ENCODE data around the gene ADAMTS6.

The ADAMTS6 gene

GRCh38 chr5:65474130-65474711, 7.5 kb downstream of the ADAMTS6 start:
- H3K9me2 ChIP-seq (replicated peaks; ENCODE audit: control insufficient read depth, low read length), result no peaks in the 10 kb centered on the region
- no peak overlapping the region for H3K27ac ChIP-seq (ENCODE audit: low read depth, low read length)
- TF ChIP-seq EZH2phosphoT487 (IDR thresholded peaks at IDR 0.05; ENCODE audit: borderline replicate concordance, low read length) (no peak), CTCF (IDR thresholded peaks at IDR 0.05; ENCODE audit: low read depth, low read length, poor library complexity, severe bottlenecking) (no peak)
- H3K27me3 ChIP-seq (ENCODE audit: control insufficient read depth, low read length), result peaks cover 9% of the 10 kb centered on the region
- H3K9me3 ChIP-seq (ENCODE audit: control insufficient read depth, insufficient read depth, low read length), result no peaks in the 10 kb centered on the region
- no peaks in the 10 kb centered on the region for H3F3A ChIP-seq (ENCODE audit: control insufficient read depth, insufficient read depth)
- no peaks in the 10 kb centered on the region for H3K79me2 ChIP-seq (ENCODE audit: control insufficient read depth, low read length)
- no peak overlapping the region for H3K4me2 ChIP-seq (ENCODE audit: low read length)
- no peaks in the 10 kb centered on the region for H3K36me3 ChIP-seq (ENCODE audit: control insufficient read depth, low read length)
- H4K20me1 ChIP-seq (ENCODE audit: control insufficient read depth, insufficient read depth, low read depth, low read length), result no peaks in the 10 kb centered on the region
- H3K4me1 ChIP-seq (ENCODE audit: control insufficient read depth, low read length), result no peaks in the 10 kb centered on the region
- no peak overlapping the region for H3K4me3 ChIP-seq (ENCODE audit: low read length)

GRCh38 chr5:65468633-65469032, 13.1 kb downstream of the ADAMTS6 start:
- no peak overlapping the region for H3K27ac ChIP-seq (ENCODE audit: low read depth, low read length)
- no peak overlapping the region for H3K4me2 ChIP-seq (ENCODE audit: low read length)
- H3K4me3 ChIP-seq (ENCODE audit: low read length), result no peak overlapping the region
- H3K9me3 ChIP-seq (ENCODE audit: control insufficient read depth, insufficient read depth, low read length), result no peaks in the 10 kb centered on the region
- H3K9me2 ChIP-seq (replicated peaks; ENCODE audit: control insufficient read depth, low read length), result no peaks in the 10 kb centered on the region
- H3K36me3 ChIP-seq (ENCODE audit: control insufficient read depth, low read length), result no peaks in the 10 kb centered on the region
- no peaks in the 10 kb centered on the region for H3K4me1 ChIP-seq (ENCODE audit: control insufficient read depth, low read length)
- no peak for TF ChIP-seq EZH2phosphoT487 (IDR thresholded peaks at IDR 0.05; ENCODE audit: borderline replicate concordance, low read length)
- no peak for TF ChIP-seq CTCF (IDR thresholded peaks at IDR 0.05; ENCODE audit: low read depth, low read length, poor library complexity, severe bottlenecking)
- no peaks in the 10 kb centered on the region for H3F3A ChIP-seq (ENCODE audit: control insufficient read depth, insufficient read depth)
- no peaks in the 10 kb centered on the region for H3K79me2 ChIP-seq (ENCODE audit: control insufficient read depth, low read length)
- H4K20me1 ChIP-seq (ENCODE audit: control insufficient read depth, insufficient read depth, low read depth, low read length), result no peaks in the 10 kb centered on the region
- 0 out of 2 replicates have a peak, but pooled peaks cover 3% of the 10 kb centered on the region for H3K27me3 ChIP-seq (ENCODE audit: control insufficient read depth, low read length)

GRCh38 chr5:65462139-65462705, 19.5 kb downstream of the ADAMTS6 start:
- Histone ChIP-seq H3K4me2 (ENCODE audit: low read length) (no peak overlapping the region), H3K4me3 (ENCODE audit: low read length) (no peak overlapping the region), H3K9me3 (ENCODE audit: control insufficient read depth, insufficient read depth, low read length) (no peaks in the 10 kb centered on the region), H3K79me2 (ENCODE audit: control insufficient read depth, low read length) (no peaks in the 10 kb centered on the region), H3K27me3 (ENCODE audit: control insufficient read depth, low read length) (no peaks in the 10 kb centered on the region; the same call in 1 of the 2 replicates), H3F3A (ENCODE audit: control insufficient read depth, insufficient read depth) (no peaks in the 10 kb centered on the region), H3K36me3 (ENCODE audit: control insufficient read depth, low read length) (no peaks in the 10 kb centered on the region), H3K4me1 (ENCODE audit: control insufficient read depth, low read length) (no peaks in the 10 kb centered on the region), H3K27ac (ENCODE audit: low read depth, low read length) (no peak overlapping the region), H4K20me1 (ENCODE audit: control insufficient read depth, insufficient read depth, low read depth, low read length) (no peaks in the 10 kb centered on the region), H3K9me2 (replicated peaks; ENCODE audit: control insufficient read depth, low read length) (no peaks in the 10 kb centered on the region)
- no peak for TF ChIP-seq EZH2phosphoT487 (IDR thresholded peaks at IDR 0.05; ENCODE audit: borderline replicate concordance, low read length)
- TF ChIP-seq CTCF (IDR thresholded peaks at IDR 0.05; ENCODE audit: low read depth, low read length, poor library complexity, severe bottlenecking), result no peak
